Measurements from ENCODE around the gene ERVFRD-1. TPM values are rescaled to one million over a fixed set of nuclear protein-coding genes. Genes with fewer than 3 reads are reported as not detected.

The ERVFRD-1 gene
- total RNA-seq (not detected), total RNA-seq (0 reads per million in 2 donors)

GRCh38 chr6:11110921-11111768, at the start of gene ERVFRD-1:
Gene ERVFRD-1 (minus strand): TSS chr6:11111725. CDS start chr6:11105310, 6,415 bp downstream.
- no peaks in the 10 kb centered on the region for H3K9me3 ChIP-seq (ENCODE audit: control insufficient read depth, low read length, poor library complexity, severe bottlenecking)
- peak; percentile 33 for ATAC-seq
- DNase-seq, result no peak
- Mint-ChIP-seq H3K36me3 (ENCODE audit: low read depth) (no peaks in the 10 kb centered on the region), H3K4me3 (peak within 1 kb of the TSS; percentile 70), H3K4me1 (peaks cover 24% of the 10 kb centered on the region), H3K27me3 (no peaks in the 10 kb centered on the region), H3K27ac (peak within 1 kb of the TSS; percentile 82)

GRCh38 chr6:11160199-11160598, 48.7 kb upstream of the ERVFRD-1 start:
- peaks cover 13% of the 10 kb centered on the region for H3K4me1 Mint-ChIP-seq
- H3K27ac Mint-ChIP-seq, result no peak overlapping the region
- no peak overlapping the region for H3K4me3 Mint-ChIP-seq
- H3K36me3 Mint-ChIP-seq (ENCODE audit: low read depth), result no peaks in the 10 kb centered on the region
- DNase-seq (no peak), ATAC-seq (no peak)
- H3K27me3 Mint-ChIP-seq, result no peaks in the 10 kb centered on the region
- H3K9me3 ChIP-seq (ENCODE audit: control insufficient read depth, low read length, poor library complexity, severe bottlenecking), result no peaks in the 10 kb centered on the region

- H3K27me3 Mint-ChIP-seq, result no peaks in the 10 kb centered on the region
- no peak for DNase-seq
- no peaks in the 10 kb centered on the region for H3K9me3 ChIP-seq (ENCODE audit: control insufficient read depth, low read length, poor library complexity, severe bottlenecking)
- peaks cover 8% of the 10 kb centered on the region for H3K4me1 Mint-ChIP-seq
- no peak for ATAC-seq
- H3K36me3 Mint-ChIP-seq (ENCODE audit: low read depth), result peaks cover 2% of the 10 kb centered on the region
- no peak overlapping the region for H3K4me3 Mint-ChIP-seq
- H3K27ac Mint-ChIP-seq, result no peak overlapping the region
Observed at GRCh38 chr6:11155589-11155988, 44.1 kb upstream of the ERVFRD-1 start.

GRCh38 chr6:11153447-11153846, 41.9 kb upstream of the ERVFRD-1 start:
- DNase-seq (no peak), ATAC-seq (no peak)
- H3K27ac Mint-ChIP-seq, result no peak overlapping the region
- H3K4me1 Mint-ChIP-seq, result peaks cover 10% of the 10 kb centered on the region
- H3K27me3 Mint-ChIP-seq, result no peaks in the 10 kb centered on the region
- peak overlapping the region; percentile 70 for H3K4me3 Mint-ChIP-seq
- H3K36me3 Mint-ChIP-seq (ENCODE audit: low read depth), result peaks cover 4% of the 10 kb centered on the region
- no peaks in the 10 kb centered on the region for H3K9me3 ChIP-seq (ENCODE audit: control insufficient read depth, low read length, poor library complexity, severe bottlenecking)

- no peak overlapping the region for H3K27ac Mint-ChIP-seq
- H3K4me3 Mint-ChIP-seq, result no peak overlapping the region
- H3K4me1 Mint-ChIP-seq, result peaks cover 10% of the 10 kb centered on the region
- no peak for ATAC-seq
- H3K9me3 ChIP-seq (ENCODE audit: control insufficient read depth, low read length, poor library complexity, severe bottlenecking), result no peaks in the 10 kb centered on the region
- no peak for DNase-seq
- no peaks in the 10 kb centered on the region for H3K27me3 Mint-ChIP-seq
- peaks cover 4% of the 10 kb centered on the region for H3K36me3 Mint-ChIP-seq (ENCODE audit: low read depth)
Observed at GRCh38 chr6:11152581-11152980, 41.1 kb upstream of the ERVFRD-1 start.

GRCh38 chr6:11151488-11151887, 40.0 kb upstream of the ERVFRD-1 start:
- no peaks in the 10 kb centered on the region for H3K27me3 Mint-ChIP-seq
- ATAC-seq (no peak), DNase-seq (no peak)
- H3K4me1 Mint-ChIP-seq, result peaks cover 10% of the 10 kb centered on the region
- no peaks in the 10 kb centered on the region for H3K9me3 ChIP-seq (ENCODE audit: control insufficient read depth, low read length, poor library complexity, severe bottlenecking)
- no peak overlapping the region for H3K27ac Mint-ChIP-seq
- H3K4me3 Mint-ChIP-seq, result no peak overlapping the region
- H3K36me3 Mint-ChIP-seq (ENCODE audit: low read depth), result peaks cover 4% of the 10 kb centered on the region

- no peaks in the 10 kb centered on the region for H3K9me3 ChIP-seq (ENCODE audit: control insufficient read depth, low read length, poor library complexity, severe bottlenecking)
- Mint-ChIP-seq H3K36me3 (ENCODE audit: low read depth) (peaks cover 4% of the 10 kb centered on the region), H3K27ac (no peak overlapping the region), H3K27me3 (no peaks in the 10 kb centered on the region), H3K4me1 (peaks cover 8% of the 10 kb centered on the region), H3K4me3 (no peak overlapping the region)
- DNase-seq, result no peak
- no peak for ATAC-seq
Observed at GRCh38 chr6:11149551-11149950, 38.0 kb upstream of the ERVFRD-1 start.

- DNase-seq, result no peak
Observed at GRCh38 chr6:11146117-11146826, 34.7 kb upstream of the ERVFRD-1 start.

GRCh38 chr6:11144393-11144851, 32.9 kb upstream of the ERVFRD-1 start:
- H3K27ac Mint-ChIP-seq, result no peak overlapping the region

More at GRCh38 chr6:11146117-11146826, 34.7 kb upstream of the ERVFRD-1 start:
- H3K4me3 Mint-ChIP-seq, result no peak overlapping the region
- ATAC-seq, result no peak
- H3K27ac Mint-ChIP-seq, result no peak overlapping the region
- no peaks in the 10 kb centered on the region for H3K27me3 Mint-ChIP-seq
- no peaks in the 10 kb centered on the region for H3K9me3 ChIP-seq (ENCODE audit: control insufficient read depth, low read length, poor library complexity, severe bottlenecking)
- H3K4me1 Mint-ChIP-seq, result peaks cover 9% of the 10 kb centered on the region
- peaks cover 2% of the 10 kb centered on the region for H3K36me3 Mint-ChIP-seq (ENCODE audit: low read depth)

GRCh38 chr6:11143394-11144371, 32.2 kb upstream of the ERVFRD-1 start:
- no peaks in the 10 kb centered on the region for H3K27me3 Mint-ChIP-seq
- ATAC-seq, result no peak
- H3K27ac Mint-ChIP-seq, result no peak overlapping the region

More at GRCh38 chr6:11144393-11144851, 32.9 kb upstream of the ERVFRD-1 start:
- DNase-seq (peak; percentile 52 to 68 (median 52)), ATAC-seq (peak; percentile 86)
- H3K4me3 Mint-ChIP-seq, result no peak overlapping the region
- H3K9me3 ChIP-seq (ENCODE audit: control insufficient read depth, low read length, poor library complexity, severe bottlenecking), result no peaks in the 10 kb centered on the region
- no peaks in the 10 kb centered on the region for H3K27me3 Mint-ChIP-seq
- peaks cover 7% of the 10 kb centered on the region for H3K4me1 Mint-ChIP-seq
- no peaks in the 10 kb centered on the region for H3K36me3 Mint-ChIP-seq (ENCODE audit: low read depth)

GRCh38 chr6:11142296-11143027, 30.9 kb upstream of the ERVFRD-1 start:
- no peaks in the 10 kb centered on the region for H3K36me3 Mint-ChIP-seq (ENCODE audit: low read depth)
- DNase-seq (no peak), ATAC-seq (no peak)
- H3K27me3 Mint-ChIP-seq, result no peaks in the 10 kb centered on the region
- H3K4me1 Mint-ChIP-seq, result peaks cover 9% of the 10 kb centered on the region
- H3K4me3 Mint-ChIP-seq, result no peak overlapping the region
- no peaks in the 10 kb centered on the region for H3K9me3 ChIP-seq (ENCODE audit: control insufficient read depth, low read length, poor library complexity, severe bottlenecking)
- no peak overlapping the region for H3K27ac Mint-ChIP-seq

More at GRCh38 chr6:11143394-11144371, 32.2 kb upstream of the ERVFRD-1 start:
- DNase-seq, result no peak
- Mint-ChIP-seq H3K36me3 (ENCODE audit: low read depth) (no peaks in the 10 kb centered on the region), H3K4me1 (peaks cover 9% of the 10 kb centered on the region), H3K4me3 (no peak overlapping the region)
- no peaks in the 10 kb centered on the region for H3K9me3 ChIP-seq (ENCODE audit: control insufficient read depth, low read length, poor library complexity, severe bottlenecking)

GRCh38 chr6:11141295-11141694, 29.8 kb upstream of the ERVFRD-1 start:
- no peak overlapping the region for H3K27ac Mint-ChIP-seq
- no peaks in the 10 kb centered on the region for H3K9me3 ChIP-seq (ENCODE audit: control insufficient read depth, low read length, poor library complexity, severe bottlenecking)
- no peaks in the 10 kb centered on the region for H3K27me3 Mint-ChIP-seq
- peaks cover 9% of the 10 kb centered on the region for H3K4me1 Mint-ChIP-seq
- no peak for ATAC-seq
- H3K4me3 Mint-ChIP-seq, result no peak overlapping the region
- DNase-seq, result no peak
- H3K36me3 Mint-ChIP-seq (ENCODE audit: low read depth), result no peaks in the 10 kb centered on the region

Measured in T-helper 17 cell (primary cell).